GM12878 (cell line): ENCODE results near the gene CCDC80. TPM values are rescaled to one million over a fixed set of nuclear protein-coding genes. Genes with fewer than 3 reads are reported as not detected.

Experiments
- ATF7 ChIP-seq: fragments of 450-650 bp; IDR thresholded peaks from 2 replicates; pipeline ENCODE4 v1.6.1; 2016; ENCODE audit warnings: low read depth, mild to moderate bottlenecking
- BHLHE40 ChIP-seq, 2 experiments: fragments of 450-650 bp in 1 of 2; IDR thresholded peaks; 2 replicates each; pipeline ENCODE4 v1.6.1; 2011 to 2017; ENCODE audit warnings: low read depth in 2 of 2, borderline replicate concordance in 1 of 2, improper control_type of control experiment in 1 of 2, low read length in 1 of 2, mild to moderate bottlenecking in 1 of 2
- CBX5 ChIP-seq: sonication (generic); IDR thresholded peaks from 2 replicates; pipeline ENCODE4 v1.6.1; 2016; ENCODE audit warnings: low read depth, moderate library complexity, mild to moderate bottlenecking, inconsistent platforms
- CHD2 ChIP-seq: IDR thresholded peaks from 2 replicates; pipeline ENCODE4 v1.6.1; 2011; ENCODE audit warnings: low read depth, low read length, improper control_type of control experiment, borderline replicate concordance
- DPF2 ChIP-seq: fragments of 450-650 bp; IDR thresholded peaks from 2 replicates; pipeline ENCODE4 v1.6.1; 2017; ENCODE audit warnings: mild to moderate bottlenecking
- HDAC2 ChIP-seq: fragments of 200-600 bp; sonication (generic); IDR thresholded peaks from 2 replicates; pipeline ENCODE4 v1.6.1; 2017
- LARP7 ChIP-seq: fragments of 450-650 bp; IDR thresholded peaks from 2 replicates; pipeline ENCODE4 v1.6.1; 2017; ENCODE audit warnings: mild to moderate bottlenecking
- MEF2B ChIP-seq: fragments of 450-650 bp; IDR thresholded peaks from 2 replicates; pipeline ENCODE4 v1.6.1; 2018; ENCODE audit warnings: mild to moderate bottlenecking, moderate library complexity; ENCODE audit not compliant: partially characterized antibody, poor library complexity, severe bottlenecking
- MXI1 ChIP-seq: fragments of 150-350 bp; IDR thresholded peaks from 2 replicates; pipeline ENCODE4 v1.6.1; 2011; ENCODE audit warnings: low read depth, mild to moderate bottlenecking, inconsistent platforms, low read length, improper control_type of control experiment
- NFIC ChIP-seq: IDR thresholded peaks from 2 replicates; pipeline ENCODE4 v1.6.1; 2012; ENCODE audit warnings: low read depth, mild to moderate bottlenecking, inconsistent platforms, low read length, moderate library complexity
- NR2C2 ChIP-seq: IDR thresholded peaks from 2 replicates; pipeline ENCODE4 v1.6.1; 2011; ENCODE audit warnings: borderline replicate concordance, low read depth; ENCODE audit not compliant: control insufficient read depth, insufficient read length
- NR2F1 ChIP-seq: fragments of 450-650 bp; conservative IDR thresholded peaks from 2 replicates; pipeline ENCODE4 v1.6.1; 2017; ENCODE audit warnings: mild to moderate bottlenecking
- POLR2AphosphoS2 ChIP-seq: IDR thresholded peaks from 2 replicates; pipeline ENCODE4 v1.6.1; 2011; ENCODE audit warnings: low read depth, mild to moderate bottlenecking, low read length, improper control_type of control experiment, moderate library complexity
- PRDM15 ChIP-seq: fragments of 450-650 bp; formaldehyde crosslinking; IDR thresholded peaks from 2 replicates; pipeline ENCODE4 v1.4.0; 2020; ENCODE audit warnings: mild to moderate bottlenecking, moderate library complexity
- RBBP5 ChIP-seq: fragments of 200-600 bp; sonication (generic); conservative IDR thresholded peaks from 2 replicates; pipeline ENCODE4 v1.6.1; 2016
- SIN3A ChIP-seq: IDR thresholded peaks from 2 replicates; pipeline ENCODE4 v1.6.1; 2012; ENCODE audit warnings: low read depth, low read length, improper control_type of control experiment
- SIX5 ChIP-seq: IDR thresholded peaks from 2 replicates; pipeline ENCODE4 v1.6.1; 2011; ENCODE audit warnings: mild to moderate bottlenecking, low read depth, low read length, moderate library complexity; ENCODE audit not compliant: severe bottlenecking
- SKIL ChIP-seq: fragments of 450-650 bp; IDR thresholded peaks from 2 replicates; pipeline ENCODE4 v1.6.1; 2017; ENCODE audit warnings: mild to moderate bottlenecking, low read depth, inconsistent platforms; ENCODE audit not compliant: poor library complexity, severe bottlenecking
- SMAD5 ChIP-seq: IDR thresholded peaks from 2 replicates; pipeline ENCODE4 v1.6.1; 2016; ENCODE audit warnings: antibody characterized with exemption, low read depth
- SMC3 ChIP-seq: IDR thresholded peaks from 2 replicates; pipeline ENCODE4 v1.6.1; 2011; ENCODE audit warnings: low read length, improper control_type of control experiment, borderline replicate concordance
- SREBF1 ChIP-seq: IDR thresholded peaks from 2 replicates; pipeline ENCODE4 v1.6.1; 2012; ENCODE audit warnings: mild to moderate bottlenecking, low read length
- TCF12 ChIP-seq: IDR thresholded peaks from 2 replicates; pipeline ENCODE4 v1.6.1; 2011; ENCODE audit warnings: low read depth, mild to moderate bottlenecking, low read length
- YY1 ChIP-seq: IDR thresholded peaks from 2 replicates; pipeline ENCODE4 v1.6.1; 2011; ENCODE audit warnings: low read depth, mild to moderate bottlenecking, low read length
- ZNF217 ChIP-seq: fragments of 450-650 bp; IDR thresholded peaks from 2 replicates; pipeline ENCODE4 v1.6.1; 2017; ENCODE audit warnings: antibody characterized with exemption, mild to moderate bottlenecking
- polyA plus RNA-seq, 11 experiments: library from polyadenylated mRNA; depleted of rRNA in 4 of 11; unstranded in 6 of 11; stranded (reverse) in 5 of 11; fragments of >200 nt; fragmentation: Nextera tagmentation in 4 of 11; fragmentation: Illumina TruSeq in 1 of 11; extraction: Ambion mirVana in 4 of 11; extraction: Trizol in 1 of 11; gene quantifications; 1 replicate in 1 of 11; 2 replicates in 10 of 11; pipeline versions ENCODE4 v1.2.1 to v1.2.3, GENCODE V29; 2011 to 2016; ENCODE audit warnings: inconsistent platforms in 2 of 11, missing spikeins in 2 of 11, low read depth in 1 of 11
- total RNA-seq, 4 experiments: library from RNA; depleted of rRNA in 3 of 4; stranded (reverse); fragments of >200 nt in 3 of 4; fragmentation: Illumina TruSeq in 1 of 4; extraction: Trizol in 1 of 4; gene quantifications; 2 replicates each; pipeline versions ENCODE4 v1.2.1 to v1.2.3, GENCODE V29; 2013 to 2021
- TF ChIP-seq, protein P1 (sequence below): IDR thresholded peaks from 2 replicates; pipeline ENCODE4 v1.6.1; 2011; ENCODE audit warnings: low read depth, low read length, improper control_type of control experiment, borderline replicate concordance

Gene CCDC80
- total and polyA plus RNA-seq, 10 of the 15 experiments (the other 5 are each of a cell fraction or from before 2014, with no cell fraction given), result 0.01 to 0.59 (median 0.21) TPM; not detected in 5

DNA sequence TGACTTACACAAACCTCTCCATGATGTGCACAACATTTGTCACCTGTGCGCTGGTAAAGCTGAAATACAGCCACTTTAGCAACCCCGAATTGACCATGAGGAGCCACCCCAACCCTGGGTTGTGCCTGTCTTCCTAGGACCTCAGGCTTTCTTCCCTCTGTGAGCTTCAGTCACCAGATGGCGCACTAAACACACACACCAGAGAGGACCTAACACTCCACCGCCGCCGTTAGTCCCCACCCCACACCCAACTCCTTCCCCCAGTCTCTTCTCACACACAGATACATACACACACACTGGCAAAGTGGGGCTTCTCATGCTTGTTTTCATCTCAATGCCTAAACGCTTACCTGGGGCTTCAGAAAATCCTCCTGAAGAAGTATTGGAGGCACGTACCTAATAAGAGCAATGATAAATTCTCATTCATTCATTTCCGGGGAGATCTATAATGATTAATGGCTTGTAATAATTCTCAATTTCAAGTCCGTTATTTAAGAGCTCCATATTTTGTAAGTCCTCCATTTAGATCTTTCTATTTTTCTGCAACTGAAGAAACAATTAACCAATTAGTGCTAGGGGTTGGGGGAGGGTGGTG is 2.1 kb upstream of the CCDC80 start (continued):
- no peak for TF ChIP-seq NFIC
- TF ChIP-seq CHD2, result no peak
- TF ChIP-seq CBX5, result no peak
- TF ChIP-seq DPF2, result no peak
- TF ChIP-seq SMC3, result peak; percentile 95
- TF ChIP-seq SIX5, result no peak
- TF ChIP-seq LARP7, result no peak
- TF ChIP-seq RBBP5, result no peak
- no peak for TF ChIP-seq ZNF217
- no peak for TF ChIP-seq HDAC2
- TF ChIP-seq, protein P1, sequence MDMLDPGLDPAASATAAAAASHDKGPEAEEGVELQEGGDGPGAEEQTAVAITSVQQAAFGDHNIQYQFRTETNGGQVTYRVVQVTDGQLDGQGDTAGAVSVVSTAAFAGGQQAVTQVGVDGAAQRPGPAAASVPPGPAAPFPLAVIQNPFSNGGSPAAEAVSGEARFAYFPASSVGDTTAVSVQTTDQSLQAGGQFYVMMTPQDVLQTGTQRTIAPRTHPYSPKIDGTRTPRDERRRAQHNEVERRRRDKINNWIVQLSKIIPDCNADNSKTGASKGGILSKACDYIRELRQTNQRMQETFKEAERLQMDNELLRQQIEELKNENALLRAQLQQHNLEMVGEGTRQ, result no peak
- TF ChIP-seq POLR2AphosphoS2, result no peak
- TF ChIP-seq SIN3A, result no peak
- no peak for TF ChIP-seq MXI1
- TF ChIP-seq BHLHE40 (IDR thresholded peaks at IDR 0.05; ENCODE audit: borderline replicate concordance in 1 of 2, low read depth in 2 of 2, low read length in 1 of 2), result 0 out of 4 replicates have a peak, but pooled peaks of 1 of the 2 experiments have one; percentile 9
- TF ChIP-seq YY1, result peak; percentile 65; the same call in 1 of the 2 replicates
- TF ChIP-seq SREBF1, result no peak
- no peak for TF ChIP-seq ATF7
- TF ChIP-seq SMAD5, result no peak
- no peak for TF ChIP-seq MEF2B
- no peak for TF ChIP-seq TCF12
- TF ChIP-seq NR2C2, result no peak
- TF ChIP-seq PRDM15, result no peak
- no peak for TF ChIP-seq SKIL
- no peak for TF ChIP-seq NR2F1
